ENCODE measurements around the gene CCDC127. TPM values are rescaled to one million over a fixed set of nuclear protein-coding genes. Genes with fewer than 3 reads are reported as not detected.

Gene CCDC127
- polyA plus RNA-seq, 3 donors: 0.68 to 1.5 (median 0.85) TPM

- Mint-ChIP-seq H3K4me3 (no peak overlapping the region), H3K9me3 (no peaks in the 10 kb centered on the region), H3K36me3 (peaks cover 46% of the 10 kb centered on the region in 2 donors), H3K27me3 (ENCODE audit: low read depth in 3 of 3) (no peaks in the 10 kb centered on the region), H3K4me1 (no peaks in the 10 kb centered on the region), H3K27ac (peak overlapping the region in 1 of 7 donors; percentile 38)
- TF ChIP-seq, protein P1, sequence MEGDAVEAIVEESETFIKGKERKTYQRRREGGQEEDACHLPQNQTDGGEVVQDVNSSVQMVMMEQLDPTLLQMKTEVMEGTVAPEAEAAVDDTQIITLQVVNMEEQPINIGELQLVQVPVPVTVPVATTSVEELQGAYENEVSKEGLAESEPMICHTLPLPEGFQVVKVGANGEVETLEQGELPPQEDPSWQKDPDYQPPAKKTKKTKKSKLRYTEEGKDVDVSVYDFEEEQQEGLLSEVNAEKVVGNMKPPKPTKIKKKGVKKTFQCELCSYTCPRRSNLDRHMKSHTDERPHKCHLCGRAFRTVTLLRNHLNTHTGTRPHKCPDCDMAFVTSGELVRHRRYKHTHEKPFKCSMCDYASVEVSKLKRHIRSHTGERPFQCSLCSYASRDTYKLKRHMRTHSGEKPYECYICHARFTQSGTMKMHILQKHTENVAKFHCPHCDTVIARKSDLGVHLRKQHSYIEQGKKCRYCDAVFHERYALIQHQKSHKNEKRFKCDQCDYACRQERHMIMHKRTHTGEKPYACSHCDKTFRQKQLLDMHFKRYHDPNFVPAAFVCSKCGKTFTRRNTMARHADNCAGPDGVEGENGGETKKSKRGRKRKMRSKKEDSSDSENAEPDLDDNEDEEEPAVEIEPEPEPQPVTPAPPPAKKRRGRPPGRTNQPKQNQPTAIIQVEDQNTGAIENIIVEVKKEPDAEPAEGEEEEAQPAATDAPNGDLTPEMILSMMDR (IDR thresholded peaks at IDR 0.05): no peak
- no peak overlapping the region for H3K4me3 ChIP-seq (replicated peaks in 1 of 3; ENCODE audit: low read depth in 2 of 3, low read length in 3 of 3)
- H3K27ac ChIP-seq (ENCODE audit: low read depth in 1 of 2, low read length in 2 of 2): no peak overlapping the region
- no peak overlapping the region for H3K9ac ChIP-seq (ENCODE audit: insufficient read depth, low read length, poor library complexity, severe bottlenecking)
- H3K79me2 ChIP-seq (ENCODE audit: insufficient read depth, low read length): no peaks in the 10 kb centered on the region
- H3K36me3 ChIP-seq (replicated peaks in 1 of 2; ENCODE audit: control insufficient read depth in 1 of 2, insufficient read depth in 2 of 2, low read length in 2 of 2): peaks cover 22 to 56% of the 10 kb centered on the region in 2 donors
- no peak overlapping the region for H3K4me2 ChIP-seq (replicated peaks; ENCODE audit: extremely low read depth, low read length, poor library complexity, severe bottlenecking)
- no peaks in the 10 kb centered on the region for H3K27me3 ChIP-seq (ENCODE audit: control insufficient read depth in 2 of 2, insufficient read depth in 2 of 2, low read length in 2 of 2)
- H2AFZ ChIP-seq (ENCODE audit: insufficient read depth, low read depth, low read length, poor library complexity, severe bottlenecking): no peak overlapping the region
- intact Hi-C loops (cut with micrococcal nuclease): no loop called here
- H4K20me1 ChIP-seq (ENCODE audit: insufficient read depth, low read length): peaks cover 7% of the 10 kb centered on the region
- no peaks in the 10 kb centered on the region for H3K4me1 ChIP-seq (ENCODE audit: control insufficient read depth in 1 of 2, insufficient read depth in 2 of 2, low read length in 2 of 2)
- 98% methylated on average over 6 of the region's 14 CpGs for WGBS (ENCODE audit: insufficient coverage)
- H3K9me3 ChIP-seq (replicated peaks in 1 of 2; ENCODE audit: control insufficient read depth in 1 of 2, insufficient read depth in 1 of 2, low read length in 2 of 2): no peaks in the 10 kb centered on the region
- no peak for DNase-seq
These were observed 10.4 kb downstream of the CCDC127 start for GRCh38 chr5:207599-207998.

GRCh38 chr5:206927-207536, 10.9 kb downstream of the CCDC127 start:
- 89% methylated on average over 6 of the region's 8 CpGs for WGBS (ENCODE audit: insufficient coverage)

More at GRCh38 chr5:206927-207536, 10.9 kb downstream of the CCDC127 start:
- H3K4me1 Mint-ChIP-seq: no peaks in the 10 kb centered on the region
- no peak overlapping the region for H3K9ac ChIP-seq (ENCODE audit: insufficient read depth, low read length, poor library complexity, severe bottlenecking)
- H3K4me3 Mint-ChIP-seq: no peak overlapping the region
- no peaks in the 10 kb centered on the region for H3K79me2 ChIP-seq (ENCODE audit: insufficient read depth, low read length)
- H3K4me3 ChIP-seq (replicated peaks in 1 of 3; ENCODE audit: low read depth in 2 of 3, low read length in 3 of 3): no peak overlapping the region
- H3K27me3 Mint-ChIP-seq (ENCODE audit: low read depth in 3 of 3): no peaks in the 10 kb centered on the region
- H3K9me3 Mint-ChIP-seq: no peaks in the 10 kb centered on the region
- H3K27ac Mint-ChIP-seq: peak overlapping the region in 1 of 7 donors; percentile 22
- no peaks in the 10 kb centered on the region for H3K4me1 ChIP-seq (ENCODE audit: control insufficient read depth in 1 of 2, insufficient read depth in 2 of 2, low read length in 2 of 2)
- no peaks in the 10 kb centered on the region for H3K9me3 ChIP-seq (replicated peaks in 1 of 2; ENCODE audit: control insufficient read depth in 1 of 2, insufficient read depth in 1 of 2, low read length in 2 of 2)
- peaks cover 22 to 56% of the 10 kb centered on the region in 2 donors for H3K36me3 ChIP-seq (replicated peaks in 1 of 2; ENCODE audit: control insufficient read depth in 1 of 2, insufficient read depth in 2 of 2, low read length in 2 of 2)
- H3K4me2 ChIP-seq (replicated peaks; ENCODE audit: extremely low read depth, low read length, poor library complexity, severe bottlenecking): no peak overlapping the region
- no peak for DNase-seq
- peaks cover 7% of the 10 kb centered on the region for H4K20me1 ChIP-seq (ENCODE audit: insufficient read depth, low read length)
- H2AFZ ChIP-seq (ENCODE audit: insufficient read depth, low read depth, low read length, poor library complexity, severe bottlenecking): no peak overlapping the region
- H3K36me3 Mint-ChIP-seq: peaks cover 46 to 47% of the 10 kb centered on the region in 2 donors
- TF ChIP-seq, protein P1 (IDR thresholded peaks at IDR 0.05): no peak
- intact Hi-C loops (cut with micrococcal nuclease): no loop called here
- H3K27me3 ChIP-seq (ENCODE audit: control insufficient read depth in 2 of 2, insufficient read depth in 2 of 2, low read length in 2 of 2): no peaks in the 10 kb centered on the region
- no peak overlapping the region for H3K27ac ChIP-seq (ENCODE audit: low read depth in 1 of 2, low read length in 2 of 2)

Measured in CD14-positive monocyte (primary cell).